PC-3 (cell line): ENCODE measurements around the gene PSMA2.

Experiments used
- CTCF ChIP-seq: fragments of 300-600 bp; sonication (generic); conservative IDR thresholded peaks from 2 replicates; pipeline ENCODE4 v1.5.1; 2017; ENCODE audit warnings: antibody characterized with exemption, low read depth, mild to moderate bottlenecking, low read length
- EZH2 ChIP-seq: fragments of 300-600 bp; sonication (generic); IDR thresholded peaks from one replicate; pipeline ENCODE4 v1.6.1; 2017; ENCODE audit warnings: antibody characterized with exemption, mild to moderate bottlenecking, low read length; ENCODE audit not compliant: unreplicated experiment
- EZH2phosphoT487 ChIP-seq: fragments of 300-600 bp; sonication (generic); IDR thresholded peaks from 2 replicates; pipeline ENCODE4 v1.6.1; 2018; ENCODE audit warnings: mild to moderate bottlenecking, antibody characterized with exemption, low read length, borderline replicate concordance

- TF ChIP-seq CTCF (no peak), EZH2 (no peak), EZH2phosphoT487 (no peak)
These were observed 18.4 kb downstream of the PSMA2 start for GRCh38 chr7:42913591-42913990.
